HG03378 (cell line): ENCODE data around the gene TRIB2.

ENCODE experiments used
- ATAC-seq: cut with Tn5 transposase; IDR thresholded peaks from one replicate; pipeline ENCODE4 v1.9.1; 2021; ENCODE audit warnings: mild to moderate bottlenecking, moderate library complexity; ENCODE audit not compliant: unreplicated experiment

The TRIB2 gene

DNA sequence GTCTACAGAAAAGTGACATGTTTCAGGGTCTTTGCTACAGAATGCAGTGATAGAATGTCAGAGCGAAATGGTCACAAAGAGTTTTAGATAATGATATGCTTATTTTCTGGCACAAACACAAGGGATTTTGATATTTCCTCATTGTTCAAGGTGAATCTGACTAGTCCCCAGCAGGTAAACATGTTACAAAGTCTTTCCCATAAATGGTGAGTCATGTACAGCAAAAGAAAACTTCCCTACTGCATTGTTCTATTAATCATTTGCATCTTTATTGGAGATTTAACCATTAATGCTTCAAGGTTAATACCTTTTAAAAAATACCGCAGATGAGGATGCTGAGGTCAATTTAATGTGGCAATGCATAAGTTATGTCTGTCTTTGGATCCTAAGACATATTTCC lies 19.1 kb upstream of the TRIB2 start:
- no peak for ATAC-seq

DNA sequence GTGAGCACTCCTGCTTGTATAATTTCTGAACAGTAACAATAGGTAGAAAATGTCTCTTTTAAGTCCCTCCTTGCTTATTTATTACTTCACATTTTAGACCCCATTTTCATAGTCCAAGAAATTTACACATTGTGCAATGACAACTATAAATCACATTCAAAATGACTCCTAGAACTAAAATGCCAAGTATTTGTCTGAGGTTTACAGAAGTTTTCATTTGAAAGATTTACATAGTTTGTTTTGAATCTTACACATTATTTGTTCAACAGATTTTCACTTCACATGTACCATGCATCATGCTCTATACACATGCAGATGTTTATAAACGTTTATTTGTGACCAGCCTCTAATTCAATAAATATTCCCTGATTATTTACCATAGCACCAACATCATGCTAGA lies 15.7 kb upstream of the TRIB2 start:
- no peak for ATAC-seq

DNA sequence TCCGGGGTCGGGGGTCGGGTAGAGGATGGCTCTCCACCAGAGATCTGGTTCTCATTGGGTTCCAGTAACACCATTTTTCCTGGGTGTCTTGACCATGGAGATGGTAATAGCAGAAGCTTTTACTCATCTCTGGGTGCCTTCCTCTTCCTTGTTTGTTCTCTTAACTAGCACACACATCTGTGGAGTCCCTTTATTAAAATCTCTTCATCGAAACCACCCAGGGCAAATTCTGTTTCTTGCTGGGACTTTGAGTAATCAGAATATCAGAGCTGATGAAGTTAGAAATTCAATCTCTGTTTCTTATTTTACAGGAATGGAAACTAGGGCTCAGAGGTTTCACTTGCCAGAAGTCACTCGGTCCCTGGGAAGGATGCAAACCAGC lies 15.0 kb upstream of the TRIB2 start:
- no peak for ATAC-seq

DNA sequence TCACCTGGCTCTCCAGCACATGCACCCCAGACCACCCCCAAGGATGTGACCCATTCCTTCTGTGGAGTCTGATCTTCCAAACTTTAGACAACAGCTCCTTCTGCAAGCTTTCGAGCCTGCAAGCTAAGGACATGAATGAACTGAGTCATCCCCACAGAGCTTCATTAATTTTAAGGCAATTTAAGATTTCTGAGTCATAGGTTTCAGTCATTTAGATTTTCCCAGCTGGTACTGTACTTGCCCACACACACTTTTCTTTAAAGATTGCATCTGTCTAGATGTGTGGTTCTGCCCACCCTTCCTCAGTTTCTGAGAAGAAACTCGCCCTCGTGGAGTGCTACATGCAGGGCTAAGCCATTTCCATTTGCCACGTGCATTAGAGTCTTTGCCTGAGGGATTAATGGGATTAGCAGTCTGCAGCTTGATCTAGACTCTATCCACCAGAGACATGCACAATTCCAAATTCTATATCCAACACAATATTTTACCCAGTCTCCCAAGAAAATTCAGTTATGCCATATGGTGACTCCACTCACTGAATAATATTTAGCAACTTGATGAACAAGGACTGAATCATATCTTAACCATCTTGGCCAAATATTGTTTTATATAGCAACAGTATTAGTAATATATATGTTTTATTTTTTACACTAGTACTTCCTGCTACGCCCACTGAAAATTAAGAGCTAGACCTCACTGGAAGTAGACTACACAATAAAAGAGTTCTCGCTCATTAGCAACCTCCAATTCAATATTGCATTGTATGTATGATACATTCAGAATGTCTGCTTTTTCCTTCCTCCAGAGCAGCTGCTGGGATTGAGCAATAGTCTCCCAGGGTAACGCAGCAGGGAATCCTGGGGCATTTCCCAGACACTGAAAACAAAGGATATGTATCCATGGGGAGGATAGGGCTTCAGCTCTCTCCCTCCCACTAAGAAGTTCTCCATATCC lies 14.3 kb upstream of the TRIB2 start:
- ATAC-seq: no peak

DNA sequence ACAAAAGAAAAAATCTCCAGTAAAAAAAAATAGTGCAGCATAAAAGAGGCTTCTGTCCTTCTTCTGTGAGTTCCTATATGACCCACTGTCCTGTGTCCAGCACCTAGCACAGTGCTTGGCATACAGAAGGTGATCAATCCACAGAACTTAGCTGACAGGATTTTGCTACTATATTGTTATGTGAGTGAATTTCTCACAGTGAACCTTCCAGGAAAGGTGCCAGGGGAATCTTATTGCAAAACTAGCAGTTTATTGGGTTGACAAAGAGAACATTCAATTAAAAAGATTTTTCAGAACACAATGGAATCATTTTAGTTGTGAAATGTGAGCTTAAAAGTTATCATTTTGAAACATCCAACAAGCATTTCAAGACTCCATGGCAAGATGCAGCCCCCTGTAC lies 12.4 kb upstream of the TRIB2 start:
- ATAC-seq: no peak

GRCh38 chr2:12705230-12705629 lies 11.5 kb upstream of the TRIB2 start:
- no peak for ATAC-seq

DNA sequence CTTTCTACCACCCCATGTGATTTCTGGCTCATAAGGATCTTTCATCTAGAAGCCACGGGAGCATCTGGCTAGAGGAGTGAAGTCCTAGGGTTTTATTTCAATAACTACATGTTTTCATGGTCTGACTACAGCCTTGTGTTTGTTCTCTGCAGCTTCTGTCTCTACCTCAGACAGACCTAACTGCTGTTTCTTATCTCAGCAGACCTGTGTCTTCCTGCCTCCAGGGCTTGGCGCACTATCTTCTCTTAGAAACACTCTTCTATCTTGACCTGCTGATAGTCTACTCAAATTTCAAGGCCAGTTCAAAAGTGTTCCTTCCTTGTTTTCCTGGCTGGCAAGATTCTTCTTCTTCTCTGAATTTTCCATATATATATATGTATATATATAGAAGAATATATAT lies 11.0 kb upstream of the TRIB2 start:
- no peak for ATAC-seq

DNA sequence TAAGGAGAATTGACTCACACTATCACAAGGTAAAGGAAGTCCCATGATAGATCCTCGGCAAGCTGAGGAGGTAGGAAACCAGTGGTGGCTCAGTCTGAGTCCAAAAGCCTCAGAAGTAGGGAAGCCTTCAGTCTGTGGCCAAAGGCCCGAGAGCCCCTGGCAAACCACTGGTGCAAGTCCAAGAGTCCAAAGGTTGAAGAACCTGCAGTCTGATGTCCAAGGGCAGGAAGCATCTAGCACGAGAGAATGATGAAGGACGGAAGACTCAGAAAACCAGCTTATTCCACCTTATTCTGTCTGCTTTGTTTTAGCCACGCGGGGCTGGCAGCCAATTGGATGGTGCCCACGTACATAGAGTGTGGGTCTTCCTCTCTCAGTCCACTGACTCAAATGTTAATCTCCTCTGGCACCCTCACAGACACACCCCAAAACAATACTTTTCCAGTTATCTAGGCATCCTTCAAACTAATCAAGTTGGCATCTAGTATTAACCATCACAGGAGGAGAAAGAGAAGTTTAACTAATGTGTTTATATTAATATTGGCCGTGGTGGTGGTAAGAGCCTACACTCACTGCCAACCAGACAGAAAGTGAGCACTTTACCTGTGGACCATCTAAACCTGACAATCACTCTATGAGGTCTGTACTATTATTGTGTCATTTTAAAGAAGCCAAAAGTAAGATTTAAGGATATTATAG lies 8.1 kb upstream of the TRIB2 start:
- ATAC-seq: no peak

- peak; percentile 44 for ATAC-seq
These were observed 7.6 kb upstream of the TRIB2 start for GRCh38 chr2:12709207-12709522.

DNA sequence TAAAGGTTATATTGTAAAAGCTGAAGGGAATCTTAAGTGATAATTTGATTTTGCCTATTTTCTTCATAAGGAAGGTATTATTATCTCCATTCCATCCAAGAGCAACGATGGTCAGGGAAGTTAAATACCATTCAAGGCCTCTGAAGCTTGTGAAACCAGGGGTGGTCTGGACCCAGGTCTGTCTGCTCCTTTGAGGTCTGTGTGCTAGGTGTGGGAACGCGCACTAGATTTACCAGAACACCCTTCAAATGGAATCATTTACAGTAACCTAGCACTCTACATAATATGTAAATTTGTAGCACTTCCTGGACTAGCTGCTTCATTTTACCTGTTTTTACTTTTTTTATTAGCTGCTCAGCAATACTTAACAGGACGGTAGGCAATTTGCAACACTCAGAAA lies 6.4 kb upstream of the TRIB2 start:
- no peak for ATAC-seq

DNA sequence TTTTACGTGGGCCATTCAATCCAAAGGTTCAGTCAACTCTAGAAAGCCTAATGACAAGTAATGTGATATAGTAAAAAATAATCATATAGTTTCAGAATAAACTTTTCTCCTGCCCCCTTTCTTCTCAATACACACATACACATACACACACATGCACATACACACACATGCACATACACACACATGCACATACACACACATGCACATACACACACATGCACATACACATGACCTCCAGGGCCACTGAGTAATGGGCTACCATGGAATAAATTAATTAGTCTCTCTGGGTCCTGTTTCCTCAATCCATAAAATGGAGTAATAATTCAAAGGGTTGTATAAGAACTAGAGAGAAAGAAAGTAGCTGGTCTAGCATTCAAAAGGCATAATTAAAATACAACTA lies 5.4 kb upstream of the TRIB2 start:
- no peak for ATAC-seq

DNA sequence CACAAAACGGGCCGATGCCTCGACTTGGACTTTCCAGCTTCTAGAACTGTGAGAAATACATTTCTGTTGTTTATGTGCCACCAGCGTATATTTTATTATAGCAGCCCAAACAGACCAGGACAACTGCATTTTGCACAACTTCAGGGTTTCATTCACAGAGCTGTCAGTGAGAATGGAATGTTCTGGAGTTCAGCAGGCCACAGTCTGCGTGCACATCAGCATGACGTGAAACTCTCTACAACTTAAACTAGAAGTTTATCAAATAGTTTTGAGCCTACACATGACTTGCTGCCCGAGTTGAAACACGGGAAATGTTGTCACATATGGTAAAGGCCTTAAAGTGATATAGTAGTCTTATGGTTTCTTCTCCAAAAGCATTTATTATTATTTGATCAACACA lies 3.9 kb upstream of the TRIB2 start:
- ATAC-seq: no peak

DNA sequence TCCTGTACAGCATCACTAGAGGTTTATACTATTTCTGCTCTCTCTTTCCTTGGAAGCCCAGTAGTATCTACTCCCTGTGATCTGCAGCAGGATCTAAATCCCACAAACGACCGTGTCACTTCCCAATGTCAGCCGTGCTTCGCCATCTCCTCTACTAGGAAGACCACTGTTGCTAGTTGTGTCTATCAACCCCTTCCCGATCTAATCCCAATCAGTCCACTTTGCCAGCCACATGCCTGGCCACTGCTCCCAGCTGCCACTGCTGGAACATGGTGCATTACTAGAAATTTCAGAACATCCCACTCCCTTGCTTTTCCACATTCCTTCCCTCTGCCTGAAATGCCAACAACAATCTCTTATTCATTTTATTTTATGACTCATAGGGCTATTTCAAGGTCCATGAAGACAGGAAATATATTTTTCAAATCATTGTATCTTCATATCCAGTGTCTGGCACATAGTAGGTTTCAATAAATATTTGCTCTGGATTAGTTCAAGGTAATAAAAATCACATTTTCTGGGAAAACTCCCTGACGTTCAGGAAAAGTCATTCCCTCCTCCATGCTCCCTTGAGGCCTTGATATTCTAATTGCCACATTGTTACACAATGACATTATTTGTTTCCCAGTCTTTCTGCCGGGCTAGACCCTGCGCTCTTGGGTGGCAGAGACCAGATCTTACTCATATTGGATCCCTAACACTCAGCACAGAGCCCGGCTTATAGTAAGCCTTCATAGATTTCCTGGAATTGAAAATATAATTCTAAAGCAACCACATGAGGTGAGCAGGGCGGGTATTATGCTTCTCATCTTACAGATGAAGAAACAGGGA lies 2.1 kb upstream of the TRIB2 start:
- ATAC-seq: no peak

- no peak for ATAC-seq
These were observed 1.3 kb upstream of the TRIB2 start for GRCh38 chr2:12715258-12716031.

DNA sequence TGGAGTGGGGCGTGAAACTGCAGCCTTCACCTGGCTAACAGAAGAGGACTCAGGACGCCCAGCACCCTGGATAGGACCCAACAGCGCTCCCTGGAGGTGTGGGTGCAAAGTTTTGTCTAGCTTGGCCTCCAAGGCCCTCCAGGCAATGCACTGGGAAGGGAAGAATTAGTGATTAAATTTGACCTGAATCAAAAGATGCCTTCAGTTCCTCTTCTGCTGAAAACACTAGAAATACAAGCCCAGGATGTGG lies 779 bp upstream of the TRIB2 start:
- ATAC-seq: peak; percentile 47

DNA sequence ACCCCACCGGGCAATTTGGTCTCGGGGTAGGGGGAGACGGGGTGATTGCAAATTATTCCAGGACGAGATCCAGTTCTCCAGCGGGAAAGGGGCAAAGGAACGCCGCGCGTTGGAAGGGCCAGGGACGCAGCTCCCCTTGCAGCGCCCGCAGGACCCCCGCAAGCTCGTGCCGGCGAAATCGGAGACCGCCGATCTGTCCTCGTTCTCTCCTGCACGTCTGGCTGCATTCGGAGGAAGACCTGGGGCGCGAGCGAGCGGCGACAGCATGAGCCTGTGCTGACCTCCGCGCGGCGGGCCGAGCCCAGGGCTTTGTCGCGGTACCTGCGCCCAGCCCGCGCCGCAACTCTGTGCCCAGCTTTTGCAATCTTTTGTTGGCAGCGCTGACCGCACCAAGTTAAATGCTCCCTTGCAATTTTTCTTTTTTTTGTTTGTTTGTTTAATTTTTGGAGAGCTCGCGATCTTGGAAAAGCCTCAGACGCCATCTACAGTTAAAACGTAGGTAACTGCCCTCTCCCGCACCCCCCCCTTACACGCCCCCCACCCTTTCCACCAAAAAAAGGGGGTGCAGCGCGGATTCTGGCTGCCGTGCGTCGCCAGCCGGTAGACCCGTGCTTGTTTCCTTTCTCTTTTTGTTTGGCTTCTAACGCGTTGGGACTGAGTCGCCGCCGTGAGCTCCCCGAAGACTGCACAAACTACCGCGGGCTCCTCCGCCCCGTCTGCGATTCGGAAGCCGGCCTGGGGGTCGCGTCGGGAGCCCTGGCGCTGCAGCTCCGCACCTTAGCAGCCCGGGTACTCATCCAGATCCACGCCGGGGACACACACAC lies 667 bp downstream of the TRIB2 start:
- no peak for ATAC-seq

- no peak for ATAC-seq
These were observed 1.4 kb downstream of the TRIB2 start for GRCh38 chr2:12718015-12718671.

DNA sequence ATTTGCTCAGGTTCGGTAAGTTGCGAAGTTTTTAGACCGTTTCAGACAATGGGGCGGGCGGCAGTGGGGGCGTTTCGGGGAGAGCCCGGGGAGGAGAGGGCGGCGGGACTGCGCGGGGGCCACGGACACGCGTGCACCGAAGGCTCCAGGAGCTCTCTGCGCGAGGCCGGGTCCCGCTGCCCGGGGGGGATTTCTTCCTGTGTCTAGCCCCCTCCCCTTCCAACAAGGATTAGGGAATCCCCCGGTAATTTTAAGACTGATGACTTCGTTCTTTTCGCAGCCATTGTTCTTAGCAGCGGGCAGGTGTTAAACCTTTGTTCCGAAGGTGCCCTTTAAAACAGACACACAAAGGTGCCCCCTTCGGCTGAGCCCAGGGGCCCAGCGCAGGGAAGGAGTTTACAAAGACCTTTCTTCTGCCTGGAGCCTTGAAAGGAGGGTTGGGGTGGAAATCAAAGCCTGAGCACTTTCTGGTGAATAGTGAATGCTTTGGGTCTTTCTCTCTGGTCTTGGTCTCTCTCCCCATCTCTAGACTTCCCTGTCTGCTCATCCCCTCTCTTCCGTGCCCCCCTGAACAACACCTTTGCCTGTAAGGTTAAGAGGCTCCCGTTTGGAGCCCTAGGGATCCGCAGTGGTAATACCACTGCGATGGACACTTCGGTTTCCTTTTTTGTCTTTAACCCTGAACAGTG lies 2.1 kb downstream of the TRIB2 start:
- ATAC-seq: no peak
